RPMI7951 (cell line): ENCODE measurements around the gene GSC2. TPM values are rescaled to one million over a fixed set of nuclear protein-coding genes. Genes with fewer than 3 reads are reported as not detected.
"Not testable (repeated sequence)": the region's sequence is repeated elsewhere in the genome, so short reads cannot be mapped to it uniquely, and the experiment has no call there.

Experiments used
- DNase-seq: peaks from one replicate; pipeline ENCODE4 v3.0.0-alpha.2; 2012; ENCODE audit warnings: low read depth
- total RNA-seq: library from RNA; depleted of rRNA; stranded (reverse); fragments of >200 nt; shearing (Covaris generic); gene quantifications from 2 replicates; pipeline ENCODE4 v1.2.3, GENCODE V29; 2014

Gene GSC2
- total RNA-seq, 1 experiment from 2014 or later: not detected

DNA sequence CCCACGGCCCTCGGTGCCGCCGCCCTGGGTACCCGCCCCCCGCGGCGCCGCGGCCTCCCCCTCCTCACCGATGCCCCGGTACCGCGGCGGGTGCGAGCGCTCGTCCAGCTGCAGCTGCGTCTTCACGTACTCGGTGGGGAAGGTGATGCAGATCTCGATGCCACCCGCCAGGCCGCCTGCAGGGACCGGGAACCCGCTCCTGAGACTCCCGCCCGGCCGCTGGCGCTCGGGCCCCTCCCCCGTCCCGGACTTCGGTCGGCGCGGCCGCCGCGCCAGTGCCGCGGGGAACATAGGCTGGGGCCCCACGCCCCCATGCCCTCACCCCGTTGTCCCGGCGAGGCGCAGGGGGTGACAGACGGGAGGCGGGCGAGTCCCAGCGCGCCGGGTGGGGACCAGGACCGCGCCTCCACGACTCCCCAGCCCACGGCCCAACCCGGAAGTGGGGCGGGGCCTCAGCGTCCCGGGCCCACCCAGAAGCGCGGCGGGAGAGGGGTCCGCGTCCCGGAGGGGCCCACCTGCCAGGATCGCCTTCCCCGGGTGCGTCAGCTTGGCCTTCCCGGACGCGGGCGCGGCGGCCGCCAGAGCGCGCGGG lies 28.1 kb upstream of the GSC2 start:
- DNase-seq: peak; percentile 41

DNA sequence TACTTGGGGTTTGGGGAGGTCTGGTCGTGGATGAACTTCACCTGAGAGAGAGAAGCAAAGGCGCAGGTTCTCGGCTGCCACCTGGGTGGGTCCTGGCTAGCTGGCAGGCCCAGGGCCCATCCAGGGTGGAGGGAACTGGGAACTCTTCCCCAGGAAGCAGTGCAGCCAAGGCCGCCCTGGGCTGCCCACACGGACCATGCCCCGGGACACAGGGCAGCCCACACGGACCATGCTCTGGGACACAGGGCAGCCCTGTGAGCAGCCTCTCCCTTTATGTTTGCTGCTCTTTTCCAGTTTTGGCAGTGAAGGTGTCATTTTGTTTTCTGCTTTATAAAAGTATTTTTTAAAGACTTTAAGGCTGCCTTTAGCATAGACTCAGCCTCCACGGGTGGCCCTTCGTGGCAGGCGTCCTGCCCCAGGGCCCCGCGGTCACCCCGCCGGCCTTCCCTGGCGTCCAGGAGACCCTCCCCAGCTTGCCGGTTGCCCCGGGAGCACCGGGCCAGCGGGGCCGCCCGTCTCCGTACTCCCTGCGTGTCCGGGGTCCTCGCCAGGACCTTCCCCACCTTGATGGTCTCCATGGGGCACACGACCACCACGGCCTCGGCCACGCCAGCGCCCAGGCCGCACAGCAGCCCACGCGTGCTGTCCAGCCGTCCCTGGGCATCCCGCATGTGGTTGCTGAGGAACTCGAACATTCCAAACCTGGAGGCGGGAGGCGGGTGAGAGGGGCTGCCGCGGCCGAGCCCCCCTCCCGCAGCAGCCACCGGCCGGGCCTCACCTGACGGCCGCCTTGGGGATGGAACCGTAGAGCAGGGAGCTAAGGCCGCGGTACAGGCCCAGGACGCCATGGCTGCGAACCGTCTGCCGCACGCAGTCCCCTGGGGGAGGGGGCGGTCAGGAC lies 27.3 kb upstream of the GSC2 start:
- no peak for DNase-seq

DNA sequence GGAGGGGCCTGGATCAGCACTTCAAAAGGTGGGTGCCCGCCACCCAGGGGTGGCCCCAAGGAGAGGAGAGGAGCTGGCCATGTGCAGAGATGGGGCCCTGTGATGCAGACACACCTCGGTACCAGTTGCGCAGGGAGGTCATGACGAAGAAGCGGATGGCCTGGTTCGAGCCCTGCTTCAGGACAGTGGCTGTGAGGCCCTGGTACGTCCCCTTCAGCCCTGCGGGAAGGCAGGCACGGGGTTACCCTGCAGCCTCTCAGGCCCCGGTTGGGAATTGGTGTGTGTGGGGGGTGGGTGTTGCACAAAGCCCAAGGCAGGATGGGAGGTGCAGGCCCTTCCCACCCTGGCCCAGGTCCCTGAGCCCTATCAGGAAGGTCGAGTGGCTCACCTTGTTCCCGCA lies 26.6 kb upstream of the GSC2 start:
- no peak for DNase-seq

DNA sequence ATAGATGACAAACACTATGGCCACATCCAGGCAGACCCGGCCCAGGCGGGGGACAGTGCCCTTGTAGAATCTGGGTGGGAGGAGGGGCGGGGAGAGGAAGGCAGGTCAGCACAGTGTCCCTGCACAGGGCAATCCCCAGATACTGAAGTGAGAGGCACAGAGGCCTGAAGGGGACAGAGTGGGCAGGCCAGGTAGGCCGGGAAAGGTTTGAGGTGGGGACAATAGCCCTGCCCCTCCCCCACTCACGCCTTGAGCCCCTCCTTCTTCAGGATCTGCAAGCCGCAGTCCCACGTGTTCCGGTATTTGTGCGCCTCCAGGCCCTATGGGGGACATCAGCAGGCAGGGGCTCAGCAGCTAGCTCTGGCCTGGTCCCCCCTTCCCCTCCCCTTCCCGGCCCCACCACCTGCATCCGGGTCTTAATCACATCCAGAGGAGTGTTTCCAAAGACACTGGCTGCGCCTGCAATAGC lies 26.1 kb upstream of the GSC2 start:
- no peak for DNase-seq

DNA sequence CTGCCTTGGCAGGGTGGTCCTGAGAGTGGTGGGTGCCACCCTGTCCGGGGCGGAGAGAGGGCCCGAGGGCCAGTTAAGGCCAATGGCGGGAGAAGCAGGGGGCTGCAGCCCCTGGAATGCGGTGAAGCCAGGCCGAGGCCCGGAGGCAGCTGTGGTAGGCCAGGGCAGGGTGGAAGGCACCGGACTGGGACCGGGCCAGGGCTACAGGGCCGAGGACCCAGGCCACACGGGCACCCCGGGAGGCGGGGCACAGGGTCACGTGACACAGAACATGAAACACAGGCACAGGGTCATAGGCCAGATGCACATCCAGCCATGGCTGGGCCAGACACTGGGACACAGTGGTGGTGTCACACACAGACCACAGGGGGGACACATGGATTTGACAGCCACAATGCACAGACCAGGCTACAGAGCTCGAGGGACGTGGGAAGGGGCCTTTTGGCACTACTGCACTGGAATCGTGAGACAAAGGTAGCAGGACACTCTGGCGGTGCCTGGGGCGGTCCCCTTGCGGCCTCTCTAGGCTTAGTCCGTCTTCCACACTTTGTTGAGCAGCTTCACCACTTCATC lies 25.6 kb upstream of the GSC2 start:
- no peak for DNase-seq

DNA sequence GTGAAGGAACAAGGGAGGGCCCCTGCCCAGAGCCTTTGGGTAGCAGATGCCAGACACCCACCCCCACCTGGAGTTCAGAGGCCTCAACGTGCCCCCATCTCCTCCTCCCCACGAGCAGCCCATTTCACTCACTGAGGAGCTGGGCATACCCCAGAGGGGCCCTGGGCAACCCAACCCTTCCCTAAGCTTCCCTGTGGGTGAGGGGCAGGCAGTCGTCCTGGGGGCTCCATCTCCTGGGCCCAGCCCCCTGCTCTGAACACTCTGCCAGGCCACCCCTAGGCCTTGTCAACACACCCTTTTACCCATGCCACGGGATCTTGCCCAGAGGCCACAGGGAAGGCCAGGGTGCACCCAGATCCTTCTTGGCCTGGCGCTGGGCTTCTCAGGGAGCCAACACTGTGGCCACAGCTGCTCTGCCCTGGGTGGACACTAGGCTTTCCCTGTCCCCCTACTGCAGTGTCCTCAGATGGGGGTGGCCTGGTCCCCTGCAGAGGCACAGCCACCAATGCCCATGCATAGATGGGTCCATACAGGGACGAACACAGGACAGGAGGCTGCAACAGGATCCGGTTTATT lies 25.0 kb upstream of the GSC2 start:
- DNase-seq: no peak

DNA sequence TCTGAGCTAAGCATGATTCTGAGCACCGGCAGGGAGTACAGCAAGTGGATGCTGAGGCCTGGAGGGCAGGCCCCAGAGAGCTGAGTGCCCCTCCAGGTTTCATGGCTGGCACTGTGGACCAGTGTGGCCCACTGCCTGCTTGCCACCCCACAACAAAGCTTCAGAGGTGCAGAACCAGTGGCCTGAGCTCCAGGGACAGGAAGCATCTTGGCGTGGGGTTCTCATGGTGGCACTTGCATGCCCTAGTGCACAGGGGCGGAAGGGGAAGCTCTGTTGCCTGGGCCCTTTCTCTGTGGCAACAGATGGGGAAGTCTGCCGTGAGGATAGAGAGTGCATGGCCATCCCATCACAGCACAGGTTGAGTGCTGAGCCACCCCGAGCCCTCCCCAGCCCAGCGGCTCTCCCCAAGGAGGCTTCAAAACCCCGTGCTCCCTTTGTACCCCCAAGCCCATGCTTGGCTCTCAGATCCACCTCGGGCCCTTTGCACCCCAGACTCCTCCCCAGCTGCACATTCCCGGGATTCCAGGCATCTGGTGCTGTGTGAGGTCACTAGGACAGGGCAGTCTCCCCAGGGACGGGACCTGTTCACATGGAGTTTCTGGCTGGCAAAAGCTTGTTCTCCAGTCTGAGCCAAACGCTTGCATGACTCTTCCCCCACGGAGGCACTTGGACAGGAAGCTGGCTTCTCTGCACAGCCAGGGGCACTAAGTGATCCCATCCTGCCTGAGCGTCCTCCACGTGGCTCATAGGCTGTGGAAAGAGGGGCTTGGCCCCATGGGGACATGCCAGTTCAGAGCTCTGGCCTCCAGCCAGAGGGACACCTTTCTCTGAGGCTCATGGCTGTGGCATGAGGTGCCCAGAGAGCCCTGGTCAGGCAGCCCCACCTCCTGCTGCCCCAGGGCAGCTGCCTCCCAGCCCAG lies 24.3 kb upstream of the GSC2 start:
- DNase-seq: peak; percentile 68

DNA sequence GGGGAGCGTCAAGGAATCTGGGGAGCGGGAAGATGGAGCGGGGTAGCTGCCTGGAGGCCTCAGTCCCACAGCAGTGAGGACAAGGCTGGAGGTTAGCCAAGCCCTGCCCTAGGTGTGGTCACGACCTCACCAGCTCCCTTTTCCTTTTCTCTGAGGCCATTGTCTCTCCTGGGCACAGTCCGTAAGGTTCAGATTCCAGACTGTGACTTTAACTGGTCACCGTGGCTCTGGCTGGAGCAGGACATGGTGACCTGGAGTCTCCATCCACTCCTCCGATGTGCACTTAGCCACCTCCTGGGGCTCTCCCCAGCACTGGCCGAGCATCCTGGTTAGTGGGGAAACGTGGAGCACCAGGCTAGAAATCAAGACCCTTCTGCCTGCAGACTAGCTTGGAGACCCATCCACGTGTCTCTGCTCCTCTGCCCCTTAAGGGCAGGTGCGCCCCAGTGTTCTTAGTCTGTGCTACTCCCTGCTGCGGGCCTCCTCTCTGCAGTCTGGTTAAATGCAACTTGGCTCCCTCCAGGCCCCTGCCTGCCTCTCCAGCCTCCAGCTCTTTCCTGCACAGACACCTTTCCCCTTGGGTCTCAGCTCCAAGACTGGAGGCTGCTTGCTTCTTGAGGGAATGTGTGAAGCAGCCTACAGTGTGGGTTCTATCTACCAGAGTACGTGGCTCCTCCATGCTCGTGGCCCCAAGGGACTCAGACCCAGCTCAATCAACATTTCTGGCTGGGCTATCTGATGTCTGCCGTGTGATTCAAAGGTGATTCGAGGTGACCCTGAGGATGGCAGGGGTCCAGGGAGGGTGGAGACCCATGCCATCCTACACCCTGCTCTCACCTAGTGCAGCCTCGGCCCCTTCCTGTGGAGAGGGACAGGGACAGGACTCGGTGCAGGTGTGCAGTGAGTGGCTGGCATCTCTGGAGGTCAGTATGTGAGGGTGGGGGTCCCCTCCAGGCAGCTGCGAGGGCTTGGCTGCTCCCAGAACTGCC lies 23.2 kb upstream of the GSC2 start:
- DNase-seq: no peak

DNA sequence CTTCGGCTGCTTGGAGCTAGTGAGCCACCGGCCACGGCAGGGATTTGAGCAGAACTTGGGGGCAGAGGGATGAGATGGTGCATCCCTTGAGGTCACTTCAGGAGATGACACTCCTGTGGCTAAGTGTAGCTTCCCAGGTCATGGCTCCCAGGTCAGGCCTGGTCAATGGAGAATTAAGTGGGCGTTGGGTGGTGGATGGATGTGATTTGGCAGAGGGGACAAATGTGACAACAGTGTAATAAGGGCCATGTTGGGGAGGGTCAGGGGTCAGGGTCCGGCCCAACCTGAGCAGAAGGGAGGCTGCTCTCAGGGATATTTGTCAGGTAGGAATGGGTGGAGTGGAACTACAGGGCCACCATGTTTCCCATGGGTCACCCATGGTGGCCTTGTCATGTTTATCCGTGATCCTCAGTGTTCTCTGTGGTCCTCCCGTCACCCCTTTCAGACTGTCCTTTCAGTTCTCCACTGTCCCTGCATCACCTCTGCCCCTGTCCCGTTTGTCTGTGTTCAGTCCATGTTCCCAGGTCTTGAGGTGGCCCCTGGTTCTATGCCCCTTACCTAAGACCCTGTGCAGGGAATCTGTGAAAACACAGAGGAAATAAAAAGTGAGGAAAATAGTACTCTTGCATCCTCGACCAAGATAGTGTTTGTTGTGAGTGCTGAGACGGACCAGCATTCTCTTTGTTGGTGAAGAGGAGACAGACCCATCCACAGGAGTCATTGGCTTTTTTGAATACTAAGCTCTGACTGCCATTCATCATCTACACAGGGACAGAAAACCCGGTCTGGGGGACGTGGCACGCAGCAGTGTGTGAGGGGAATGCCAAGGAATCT lies 22.3 kb upstream of the GSC2 start:
- DNase-seq: no peak

DNA sequence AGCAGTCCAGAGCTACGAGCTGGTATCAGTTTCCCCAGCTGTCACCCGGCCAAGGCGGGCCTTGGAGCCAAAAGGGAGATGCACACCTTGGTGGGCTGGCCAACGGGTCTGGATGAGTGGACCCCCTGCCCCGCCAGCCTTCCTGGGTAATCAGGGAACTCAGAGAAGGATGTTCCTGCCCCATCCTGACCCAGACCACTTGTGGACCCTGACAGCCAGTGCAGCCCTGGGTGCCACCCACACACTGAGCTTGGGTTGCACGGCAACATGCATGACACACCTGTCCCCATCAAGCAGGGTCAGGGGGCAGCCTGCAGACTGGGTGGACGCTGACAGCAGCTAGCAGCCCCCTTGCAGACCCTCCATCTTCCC lies 19.8 kb upstream of the GSC2 start:
- no peak for DNase-seq

DNA sequence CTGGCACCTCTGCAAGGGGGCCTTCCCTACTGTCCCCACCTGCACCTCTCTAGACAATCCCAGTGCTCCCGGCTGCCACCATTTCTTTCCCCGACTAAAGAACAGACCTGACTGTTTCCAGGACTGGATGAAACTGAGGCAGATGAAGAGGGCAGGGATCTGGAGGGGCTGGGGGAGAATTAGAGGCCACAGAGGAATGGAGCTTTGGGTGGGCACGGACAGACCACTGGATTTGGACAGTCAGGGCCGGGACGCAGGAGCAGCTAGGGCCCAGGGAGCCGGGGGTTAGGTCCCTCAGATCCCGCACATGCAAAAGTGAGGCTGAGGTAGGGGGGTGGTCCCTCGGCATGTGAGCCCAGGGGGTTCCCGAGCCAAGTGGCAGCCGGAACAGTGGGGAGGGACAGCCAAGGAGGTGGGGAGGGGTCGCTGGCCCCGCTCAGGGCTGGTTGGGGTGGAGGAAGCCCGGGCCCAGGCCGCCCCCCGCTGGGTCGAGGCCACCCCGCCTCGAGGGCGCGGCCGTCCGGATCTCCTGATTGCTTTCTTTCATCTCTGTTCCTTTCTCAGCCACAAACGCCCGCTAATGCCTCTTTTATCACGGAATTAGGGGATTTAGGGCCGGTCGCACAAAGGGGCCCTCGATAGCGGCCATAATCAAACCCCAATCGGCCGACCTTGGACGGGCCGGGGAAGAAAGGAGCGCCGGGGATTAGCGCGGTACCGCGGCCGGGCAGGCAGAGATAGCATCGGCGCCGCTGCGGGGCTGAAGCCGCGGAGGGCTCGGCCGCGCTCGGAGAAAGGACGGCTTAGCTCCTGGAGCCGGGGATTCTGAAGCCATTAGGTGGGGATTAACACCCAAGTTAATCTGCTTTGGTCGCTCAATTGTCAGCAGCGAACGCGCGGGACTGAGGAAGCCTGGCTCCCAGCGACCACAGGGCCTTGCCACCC lies 19.2 kb upstream of the GSC2 start:
- DNase-seq: no peak

DNA sequence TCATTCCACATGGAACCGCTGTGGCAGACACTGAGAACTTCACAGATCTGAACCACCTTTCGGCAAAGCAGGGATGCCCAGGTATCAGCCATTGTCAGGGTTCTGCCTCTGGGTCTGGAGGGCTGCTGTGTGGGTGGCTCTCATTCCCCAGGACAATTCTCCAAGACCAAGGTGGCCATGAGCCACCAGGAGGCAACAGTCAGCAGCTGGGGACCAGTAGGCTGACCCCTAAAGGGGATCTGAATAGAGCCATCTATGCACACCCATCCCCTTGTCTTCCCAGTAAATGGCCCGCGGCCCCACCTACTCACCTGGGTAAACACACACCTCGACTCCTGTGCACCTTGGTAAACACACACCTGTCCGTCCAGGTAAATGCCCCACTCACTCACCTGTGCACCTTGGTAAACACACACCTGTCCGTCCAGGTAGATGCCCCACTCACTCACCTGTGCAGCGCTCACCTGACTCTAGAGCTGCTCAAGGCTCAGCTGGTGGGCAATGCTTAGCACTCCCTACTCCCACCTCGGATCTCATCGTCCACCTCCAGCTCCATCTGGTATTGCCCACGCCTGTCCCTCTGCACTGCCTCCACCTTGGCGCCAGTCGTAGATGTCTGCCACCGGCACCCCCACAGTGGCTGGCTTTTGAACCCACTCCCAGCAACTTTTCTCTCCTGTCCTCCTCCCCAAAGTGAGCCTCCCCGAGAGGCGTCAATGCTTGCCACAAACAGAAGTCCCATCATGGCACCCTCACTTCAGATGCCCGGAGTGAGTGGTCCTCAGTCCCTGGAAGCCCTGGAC lies 18.2 kb upstream of the GSC2 start:
- no peak for DNase-seq

DNA sequence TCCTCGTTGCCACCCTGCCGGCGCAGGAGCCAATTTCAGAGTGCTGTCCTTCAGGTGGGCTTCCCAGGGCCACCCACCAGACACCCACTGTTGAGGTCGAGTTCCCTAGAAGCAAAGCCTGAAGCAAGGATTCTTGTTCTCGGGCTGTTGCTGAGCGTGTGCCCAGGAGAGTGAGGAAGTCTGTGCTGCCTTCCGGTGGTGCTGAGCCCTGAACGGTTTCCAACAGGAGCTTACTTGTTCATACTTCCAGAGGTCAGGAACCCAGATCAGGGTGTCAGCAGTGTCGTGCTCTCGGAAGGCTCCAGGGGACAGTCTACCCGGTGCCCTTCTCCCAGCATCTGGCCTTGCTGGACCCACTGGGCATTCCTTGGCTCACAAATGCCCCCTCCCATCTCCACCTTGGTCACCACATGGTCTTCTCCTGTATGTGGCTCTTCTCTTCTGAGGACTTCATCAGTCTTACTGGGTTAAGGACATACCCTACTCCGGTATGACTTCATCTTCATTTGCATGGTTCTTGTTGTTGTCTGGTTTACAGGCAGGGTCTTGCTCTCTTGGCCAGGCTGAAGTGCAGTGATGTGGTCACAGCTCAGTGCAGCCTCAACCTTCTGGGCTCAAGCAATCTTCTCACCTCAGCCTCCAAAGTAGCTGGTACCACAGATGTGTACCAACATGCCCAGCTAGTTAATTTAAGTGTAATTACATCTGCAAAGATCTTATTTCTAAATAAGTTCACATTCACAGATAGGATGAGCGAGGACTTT lies 17.2 kb upstream of the GSC2 start:
- no peak for DNase-seq

DNA sequence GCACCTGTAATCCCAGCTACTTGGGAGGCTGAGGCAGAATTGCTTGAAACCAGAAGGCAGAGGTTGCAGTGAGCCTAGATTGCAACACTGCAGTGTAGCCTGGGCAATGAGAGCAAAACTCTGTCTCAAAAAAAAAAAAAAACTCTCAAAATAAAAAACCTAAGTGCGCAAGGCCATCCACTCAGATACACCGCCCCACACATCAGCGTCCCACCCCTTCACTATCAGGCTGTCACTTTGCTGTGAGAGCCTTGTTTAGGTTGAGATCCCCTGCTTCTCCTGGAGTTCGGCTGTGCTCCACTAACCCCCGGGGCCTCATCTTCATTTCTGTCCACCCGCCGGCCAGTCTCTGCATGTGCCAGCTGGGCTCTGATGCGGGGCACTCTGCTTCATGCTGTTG lies 16.3 kb upstream of the GSC2 start:
- DNase-seq: no peak

DNA sequence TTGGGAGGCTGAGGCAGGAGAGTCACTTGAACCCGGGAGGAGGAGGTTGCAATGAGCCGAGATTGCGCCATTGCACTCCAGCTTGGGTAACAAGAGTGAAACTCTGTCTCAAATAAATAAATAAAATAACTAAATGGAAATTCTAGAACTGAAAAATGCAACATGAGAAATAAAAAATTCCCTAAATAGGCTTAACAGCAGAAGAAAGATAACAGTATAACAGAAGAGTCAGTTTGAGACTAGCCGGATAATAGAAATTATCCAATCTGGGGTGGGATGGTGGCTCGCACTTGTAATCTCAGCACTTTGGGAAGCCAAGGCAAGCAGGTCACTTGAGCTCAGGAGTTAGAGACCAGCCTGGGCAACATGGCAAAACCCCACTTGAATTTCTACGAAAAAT lies 14.3 kb upstream of the GSC2 start:
- DNase-seq: no peak

DNA sequence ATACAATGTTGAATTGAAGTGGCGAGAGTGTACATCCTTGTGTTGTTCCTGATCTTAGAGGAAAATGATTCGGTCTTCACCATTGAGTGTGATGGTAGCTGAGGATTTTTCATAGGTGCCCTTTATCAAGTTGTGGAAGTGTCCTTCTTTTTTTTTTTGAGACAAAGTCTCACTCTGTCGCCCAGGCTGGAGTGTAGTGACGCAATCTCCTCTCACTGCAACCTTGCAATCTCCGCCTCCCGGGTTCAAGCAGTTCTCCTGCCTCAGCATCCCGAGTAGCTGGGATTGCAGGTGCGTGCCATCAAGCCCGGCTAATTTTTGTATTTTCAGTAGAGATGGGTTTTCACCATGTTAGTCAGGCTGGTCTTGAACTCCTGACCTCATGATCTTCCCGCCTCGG lies 8.6 kb upstream of the GSC2 start:
- DNase-seq: not testable (repeated sequence)

DNA sequence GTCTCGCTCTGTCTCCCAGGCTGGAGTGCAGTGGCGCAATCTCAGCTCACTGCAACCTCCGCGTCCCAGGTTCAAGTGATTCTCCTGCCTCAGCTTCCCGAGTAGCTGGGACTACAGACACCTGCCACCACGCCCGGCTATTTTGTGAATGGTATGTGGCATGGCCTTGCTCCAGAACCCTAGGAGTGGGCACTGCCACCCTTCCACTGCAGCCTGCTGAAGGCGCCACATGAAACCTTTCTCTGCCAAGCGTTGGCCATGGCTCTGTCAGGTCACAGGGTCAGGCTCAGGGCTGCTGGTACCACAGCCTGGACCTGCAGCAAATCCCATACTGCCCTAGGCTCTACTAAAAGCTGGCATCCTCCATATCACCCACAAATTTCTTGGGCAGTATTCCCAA lies 6.0 kb upstream of the GSC2 start:
- not testable (repeated sequence) for DNase-seq
